DOHH2 (cell line): ENCODE results near the gene ELOVL2.

Source experiments
- EZH2phosphoT487 ChIP-seq: fragments of 200-600 bp; sonication (generic); IDR thresholded peaks from 2 replicates; pipeline ENCODE4 v1.6.1; 2017; ENCODE audit warnings: borderline replicate concordance, mild to moderate bottlenecking, antibody characterized with exemption, low read length, moderate library complexity, mixed read lengths
- TF ChIP-seq, protein P1 (sequence below): fragments of 200-600 bp; sonication (generic); IDR thresholded peaks from one replicate; pipeline ENCODE4 v1.5.1; 2014; ENCODE audit warnings: antibody characterized with exemption, mild to moderate bottlenecking, low read depth, low read length; ENCODE audit not compliant: poor library complexity, severe bottlenecking

GRCh38 chr6:10995114-10995707, 48.9 kb downstream of the ELOVL2 start:
- TF ChIP-seq, protein P1, sequence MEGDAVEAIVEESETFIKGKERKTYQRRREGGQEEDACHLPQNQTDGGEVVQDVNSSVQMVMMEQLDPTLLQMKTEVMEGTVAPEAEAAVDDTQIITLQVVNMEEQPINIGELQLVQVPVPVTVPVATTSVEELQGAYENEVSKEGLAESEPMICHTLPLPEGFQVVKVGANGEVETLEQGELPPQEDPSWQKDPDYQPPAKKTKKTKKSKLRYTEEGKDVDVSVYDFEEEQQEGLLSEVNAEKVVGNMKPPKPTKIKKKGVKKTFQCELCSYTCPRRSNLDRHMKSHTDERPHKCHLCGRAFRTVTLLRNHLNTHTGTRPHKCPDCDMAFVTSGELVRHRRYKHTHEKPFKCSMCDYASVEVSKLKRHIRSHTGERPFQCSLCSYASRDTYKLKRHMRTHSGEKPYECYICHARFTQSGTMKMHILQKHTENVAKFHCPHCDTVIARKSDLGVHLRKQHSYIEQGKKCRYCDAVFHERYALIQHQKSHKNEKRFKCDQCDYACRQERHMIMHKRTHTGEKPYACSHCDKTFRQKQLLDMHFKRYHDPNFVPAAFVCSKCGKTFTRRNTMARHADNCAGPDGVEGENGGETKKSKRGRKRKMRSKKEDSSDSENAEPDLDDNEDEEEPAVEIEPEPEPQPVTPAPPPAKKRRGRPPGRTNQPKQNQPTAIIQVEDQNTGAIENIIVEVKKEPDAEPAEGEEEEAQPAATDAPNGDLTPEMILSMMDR: no peak
- no peak for TF ChIP-seq EZH2phosphoT487
